ENCODE results near the gene PPP1R1B.

The PPP1R1B gene

DNA sequence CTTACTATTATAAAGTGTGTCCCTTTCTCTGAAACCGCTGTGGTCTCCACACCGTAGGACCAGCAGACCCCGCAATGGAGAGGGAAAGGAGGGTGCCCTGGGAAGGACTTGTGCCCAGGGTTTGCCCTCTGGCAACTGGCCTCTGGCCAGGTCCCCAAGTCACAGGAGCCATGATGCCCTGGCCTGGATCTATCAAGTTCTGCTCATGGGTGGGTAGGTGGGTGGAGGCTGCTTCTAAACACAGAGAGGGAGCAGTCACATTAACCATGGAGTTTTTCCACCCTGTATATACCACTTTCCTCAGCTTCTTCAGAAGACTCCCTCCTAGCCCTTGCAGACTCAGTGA is 9.7 kb upstream of the PPP1R1B start:
- H3K27ac ChIP-seq (ENCODE audit: insufficient read depth, low read depth, low read length, poor library complexity, severe bottlenecking): no peak overlapping the region
- no peaks in the 10 kb centered on the region for H3K9me3 ChIP-seq (ENCODE audit: control insufficient read depth, low read length)
- no peak overlapping the region for H3K4me3 ChIP-seq (ENCODE audit: insufficient read depth, low read depth, low read length)
- peaks cover 86% of the 10 kb centered on the region for H3K27me3 ChIP-seq (ENCODE audit: control insufficient read depth, insufficient read depth, low read length, poor library complexity, severe bottlenecking)
- 78 to 87% methylated on average over 3 of the region's 3 CpGs for WGBS, 2 experiments
- H3K4me1 ChIP-seq (ENCODE audit: control insufficient read depth, insufficient read depth, low read length): no peaks in the 10 kb centered on the region
- H3K36me3 ChIP-seq (ENCODE audit: control insufficient read depth, insufficient read depth, low read length): no peaks in the 10 kb centered on the region

DNA sequence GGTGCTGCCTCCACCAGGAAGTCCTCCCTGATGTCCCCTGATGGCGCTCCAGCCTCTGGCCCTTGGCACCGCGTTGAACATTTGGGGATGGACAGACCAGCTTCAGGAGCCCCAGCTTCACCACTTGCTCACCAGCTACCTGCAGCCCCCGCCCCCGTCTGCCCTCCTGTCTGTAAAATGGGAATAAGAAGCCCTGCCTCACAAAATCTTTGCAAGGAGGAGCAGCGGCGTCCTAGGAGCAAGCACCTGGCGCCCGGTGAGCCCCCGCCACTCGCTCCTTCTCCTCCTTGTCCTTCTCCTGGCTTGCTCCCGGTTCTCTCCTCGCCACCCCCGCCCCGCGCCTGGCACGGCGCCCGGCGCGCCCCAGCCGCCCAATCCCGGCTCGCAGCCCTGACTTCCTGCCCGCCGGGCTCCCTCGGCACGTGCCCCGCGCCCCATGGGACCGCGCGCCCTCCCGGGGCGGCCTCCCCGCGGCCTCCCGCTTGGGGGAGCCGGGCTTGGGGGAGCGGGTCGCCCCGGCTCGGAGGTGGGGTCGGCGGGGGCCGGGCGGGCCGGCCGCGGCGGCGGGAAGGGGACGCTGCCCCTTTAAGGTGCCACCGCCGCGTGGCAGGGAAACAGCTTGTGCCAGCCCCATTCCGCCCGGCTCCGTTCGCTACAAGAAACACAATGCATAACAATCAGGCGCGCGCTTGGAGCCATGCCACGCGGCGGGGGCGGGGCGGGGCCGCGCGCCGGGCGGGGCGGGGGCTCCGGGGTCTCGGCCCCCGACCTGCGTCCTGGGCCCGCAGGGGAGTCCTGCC is 9.1 kb upstream of the PPP1R1B start:
- WGBS, 2 experiments: 1% methylated on average over 79 of the region's 79 CpGs
- H3K36me3 ChIP-seq (ENCODE audit: control insufficient read depth, insufficient read depth, low read length): no peaks in the 10 kb centered on the region
- H3K27ac ChIP-seq (ENCODE audit: insufficient read depth, low read depth, low read length, poor library complexity, severe bottlenecking): no peak overlapping the region
- H3K4me1 ChIP-seq (ENCODE audit: control insufficient read depth, insufficient read depth, low read length): no peaks in the 10 kb centered on the region
- H3K27me3 ChIP-seq (ENCODE audit: control insufficient read depth, insufficient read depth, low read length, poor library complexity, severe bottlenecking): peaks cover 88% of the 10 kb centered on the region
- H3K4me3 ChIP-seq (ENCODE audit: insufficient read depth, low read depth, low read length): peak overlapping the region; percentile 21
- no peaks in the 10 kb centered on the region for H3K9me3 ChIP-seq (ENCODE audit: control insufficient read depth, low read length)

DNA sequence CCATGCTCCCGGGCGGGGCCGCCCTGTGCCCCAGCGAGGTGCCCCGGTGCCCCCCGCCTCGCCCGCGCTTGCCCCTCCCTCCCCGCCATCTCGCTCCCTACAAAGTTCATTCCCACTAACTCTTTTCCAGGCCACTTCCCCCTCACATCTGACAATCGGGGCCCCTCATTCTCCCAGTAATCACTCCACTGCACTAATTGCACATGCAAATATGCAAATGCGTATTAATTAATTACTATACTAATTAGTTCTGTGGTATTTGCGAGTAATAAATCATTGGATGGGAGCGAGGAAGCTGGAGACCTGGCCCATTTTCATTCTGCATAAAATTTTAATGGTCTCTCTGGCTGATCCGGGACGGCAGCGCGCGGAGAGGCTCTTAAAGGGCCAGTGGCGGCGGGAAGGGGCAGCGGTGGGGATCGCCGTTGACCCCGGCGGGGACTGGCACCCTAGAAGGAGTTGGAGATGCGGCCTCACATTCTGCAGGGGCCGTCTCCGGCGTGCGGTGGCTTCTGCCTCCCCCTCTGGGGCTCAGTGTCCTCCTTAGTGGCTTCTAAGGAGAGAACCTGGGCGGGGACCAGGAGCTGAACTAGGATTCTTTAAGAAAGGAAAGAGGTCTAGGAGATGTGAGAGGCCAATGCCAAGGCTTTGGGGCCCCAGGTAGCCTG is 8.4 kb upstream of the PPP1R1B start:
- Histone ChIP-seq H3K4me1 (ENCODE audit: control insufficient read depth, insufficient read depth, low read length) (no peaks in the 10 kb centered on the region), H3K36me3 (ENCODE audit: control insufficient read depth, insufficient read depth, low read length) (no peaks in the 10 kb centered on the region), H3K4me3 (ENCODE audit: insufficient read depth, low read depth, low read length) (peak overlapping the region; percentile 21), H3K27me3 (ENCODE audit: control insufficient read depth, insufficient read depth, low read length, poor library complexity, severe bottlenecking) (peaks cover 90% of the 10 kb centered on the region), H3K27ac (ENCODE audit: insufficient read depth, low read depth, low read length, poor library complexity, severe bottlenecking) (no peak overlapping the region), H3K9me3 (ENCODE audit: control insufficient read depth, low read length) (no peaks in the 10 kb centered on the region)
- 1% methylated on average over 33 of the region's 33 CpGs for WGBS, 2 experiments

DNA sequence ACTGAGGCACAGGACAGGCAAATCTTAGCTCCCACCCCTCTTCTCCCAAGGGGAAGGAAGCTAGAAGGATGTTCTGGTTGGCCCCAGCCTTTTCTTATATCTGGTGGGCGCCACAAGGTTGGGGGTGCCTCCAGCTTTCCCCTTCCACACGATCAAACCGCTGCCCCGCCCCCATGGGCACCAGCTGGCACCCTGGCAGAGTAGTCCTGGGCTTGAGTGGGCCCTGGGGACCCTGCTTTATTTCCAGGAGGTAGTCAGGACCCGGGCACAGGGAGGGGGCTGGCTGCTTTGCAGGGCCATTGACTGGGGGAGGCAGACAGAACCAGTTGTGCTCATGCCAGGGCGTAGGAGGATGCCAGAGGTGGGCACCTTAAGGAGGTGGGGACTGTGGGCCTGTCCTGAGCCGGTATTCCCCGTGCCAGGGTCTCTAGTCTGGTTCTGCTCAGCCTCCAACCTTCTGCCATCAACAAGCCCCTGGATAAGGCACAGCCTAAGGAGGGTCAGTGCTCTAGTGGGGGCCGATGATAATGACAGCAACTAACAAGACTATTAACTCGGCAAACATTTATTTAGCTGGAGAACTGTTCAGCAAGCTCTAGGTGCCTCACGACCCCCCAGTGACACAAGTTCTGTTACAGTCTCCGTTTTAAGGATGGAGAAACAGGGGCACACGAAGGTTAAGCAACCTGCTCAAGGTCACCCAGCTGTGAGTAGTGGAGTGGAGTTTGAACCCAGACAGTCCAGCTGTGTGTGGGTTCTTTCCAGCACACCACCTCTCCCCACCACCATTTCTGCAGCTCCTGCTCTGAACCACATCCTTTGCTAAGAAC is 7.6 kb upstream of the PPP1R1B start:
- WGBS, 2 experiments: 65 to 66% methylated on average over 13 of the region's 13 CpGs
- H3K9me3 ChIP-seq (ENCODE audit: control insufficient read depth, low read length): no peaks in the 10 kb centered on the region
- H3K4me3 ChIP-seq (ENCODE audit: insufficient read depth, low read depth, low read length): no peak overlapping the region
- H3K4me1 ChIP-seq (ENCODE audit: control insufficient read depth, insufficient read depth, low read length): no peaks in the 10 kb centered on the region
- H3K36me3 ChIP-seq (ENCODE audit: control insufficient read depth, insufficient read depth, low read length): no peaks in the 10 kb centered on the region
- H3K27ac ChIP-seq (ENCODE audit: insufficient read depth, low read depth, low read length, poor library complexity, severe bottlenecking): no peak overlapping the region
- H3K27me3 ChIP-seq (ENCODE audit: control insufficient read depth, insufficient read depth, low read length, poor library complexity, severe bottlenecking): peaks cover 98% of the 10 kb centered on the region

DNA sequence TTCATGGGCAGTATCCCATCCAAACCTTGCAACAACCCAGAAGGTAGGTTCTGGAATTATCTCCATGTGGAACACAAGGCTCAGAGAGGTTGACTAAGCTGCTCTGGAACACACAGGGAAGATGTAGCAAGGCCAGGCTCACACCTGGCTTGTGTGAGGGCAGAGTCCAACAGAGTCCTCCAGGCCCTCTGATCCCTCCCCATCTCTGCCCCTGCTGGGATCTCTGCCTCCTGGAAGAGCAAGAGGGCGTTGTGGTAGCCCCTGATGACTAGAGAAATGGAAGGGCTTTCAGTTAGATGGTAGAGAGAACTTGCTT is 7.0 kb upstream of the PPP1R1B start:
- Histone ChIP-seq H3K27me3 (ENCODE audit: control insufficient read depth, insufficient read depth, low read length, poor library complexity, severe bottlenecking) (peaks cover 98% of the 10 kb centered on the region), H3K4me1 (ENCODE audit: control insufficient read depth, insufficient read depth, low read length) (no peaks in the 10 kb centered on the region), H3K36me3 (ENCODE audit: control insufficient read depth, insufficient read depth, low read length) (no peaks in the 10 kb centered on the region), H3K27ac (ENCODE audit: insufficient read depth, low read depth, low read length, poor library complexity, severe bottlenecking) (no peak overlapping the region), H3K4me3 (ENCODE audit: insufficient read depth, low read depth, low read length) (no peak overlapping the region), H3K9me3 (ENCODE audit: control insufficient read depth, low read length) (no peaks in the 10 kb centered on the region)
- WGBS, 2 experiments: 31 to 42% methylated on average over 1 of the region's 1 CpG

DNA sequence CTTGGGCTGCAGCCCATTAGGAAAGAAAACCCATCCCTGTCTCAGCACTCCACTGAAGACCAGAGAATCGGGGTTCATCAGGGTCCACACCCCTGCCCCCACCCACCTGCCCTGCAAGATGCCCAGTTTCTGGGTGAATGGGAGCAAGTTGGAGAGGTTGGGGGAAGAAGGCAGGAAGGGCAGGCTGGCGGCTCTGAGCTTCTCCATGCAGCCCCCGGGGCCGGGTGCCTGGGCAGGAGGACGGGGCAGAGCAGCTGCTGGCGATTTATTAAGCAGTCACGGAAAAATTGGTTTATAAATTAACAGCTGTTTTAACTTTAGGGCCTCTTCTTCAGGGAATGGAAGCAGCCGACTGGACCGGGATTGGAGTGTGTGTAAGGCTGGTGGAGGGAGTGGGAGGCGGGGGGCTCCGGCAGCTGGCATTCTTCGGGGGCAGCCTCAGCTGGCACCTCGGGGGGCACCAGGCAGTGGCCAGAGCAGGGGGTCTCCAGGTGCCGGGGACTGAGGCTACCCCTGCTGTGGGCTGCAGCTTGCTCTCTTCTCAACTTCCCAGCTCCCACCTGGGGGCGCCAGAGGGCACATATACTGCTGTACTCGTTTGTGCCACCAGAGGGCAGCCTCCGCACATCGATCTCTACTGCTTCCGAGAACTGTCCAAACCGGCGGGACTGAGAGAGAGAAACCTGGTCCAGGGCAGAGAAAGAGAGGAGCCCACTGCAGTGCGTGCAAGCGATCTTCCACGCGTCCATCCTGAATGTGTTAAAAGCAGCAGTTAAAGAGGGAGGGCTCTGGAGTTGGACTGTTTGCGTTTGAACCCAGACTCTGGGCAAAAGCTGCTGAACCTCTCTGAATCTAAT is 5.0 kb upstream of the PPP1R1B start:
- Histone ChIP-seq H3K9me3 (ENCODE audit: control insufficient read depth, low read length) (no peaks in the 10 kb centered on the region), H3K27me3 (ENCODE audit: control insufficient read depth, insufficient read depth, low read length, poor library complexity, severe bottlenecking) (peaks cover 98% of the 10 kb centered on the region), H3K27ac (ENCODE audit: insufficient read depth, low read depth, low read length, poor library complexity, severe bottlenecking) (no peak overlapping the region), H3K36me3 (ENCODE audit: control insufficient read depth, insufficient read depth, low read length) (no peaks in the 10 kb centered on the region), H3K4me1 (ENCODE audit: control insufficient read depth, insufficient read depth, low read length) (no peaks in the 10 kb centered on the region), H3K4me3 (ENCODE audit: insufficient read depth, low read depth, low read length) (no peak overlapping the region)
- WGBS, 2 experiments: 13 to 14% methylated on average over 26 of the region's 26 CpGs

DNA sequence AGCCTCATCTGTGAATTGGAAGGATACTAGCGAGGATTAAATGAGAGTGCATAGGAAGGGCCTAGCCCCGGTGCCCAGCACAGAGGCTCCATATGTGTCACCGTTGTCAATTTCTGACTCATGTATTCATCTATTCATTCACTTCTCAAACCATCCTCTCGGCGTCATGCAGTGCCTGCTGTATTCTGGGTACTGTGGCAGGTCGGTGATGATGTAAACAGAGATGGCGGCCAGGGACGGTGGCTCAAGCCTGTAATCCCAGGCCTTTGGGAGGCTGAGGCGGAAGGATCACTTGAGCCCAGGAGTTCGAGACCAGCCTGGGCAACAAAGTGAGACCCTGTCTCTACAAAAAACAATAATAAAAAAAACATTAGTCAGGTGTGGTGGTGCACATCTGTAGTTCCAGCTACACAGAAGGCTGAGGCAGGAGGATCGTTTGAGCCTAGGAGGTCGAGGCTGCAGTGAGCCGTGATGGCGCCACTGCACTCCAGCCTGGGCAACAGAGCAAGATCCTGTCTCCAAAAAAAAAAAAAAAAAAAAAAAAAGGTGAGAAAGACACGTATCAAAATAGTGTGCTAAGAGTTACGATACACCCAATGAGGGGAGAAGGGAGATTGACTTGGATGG is 4.3 kb upstream of the PPP1R1B start:
- Histone ChIP-seq H3K4me1 (ENCODE audit: control insufficient read depth, insufficient read depth, low read length) (peaks cover 4% of the 10 kb centered on the region), H3K27me3 (ENCODE audit: control insufficient read depth, insufficient read depth, low read length, poor library complexity, severe bottlenecking) (peaks cover 98% of the 10 kb centered on the region), H3K9me3 (ENCODE audit: control insufficient read depth, low read length) (no peaks in the 10 kb centered on the region), H3K36me3 (ENCODE audit: control insufficient read depth, insufficient read depth, low read length) (no peaks in the 10 kb centered on the region), H3K27ac (ENCODE audit: insufficient read depth, low read depth, low read length, poor library complexity, severe bottlenecking) (no peak overlapping the region), H3K4me3 (ENCODE audit: insufficient read depth, low read depth, low read length) (no peak overlapping the region)
- WGBS, 2 experiments: 72 to 75% methylated on average over 16 of the region's 16 CpGs

DNA sequence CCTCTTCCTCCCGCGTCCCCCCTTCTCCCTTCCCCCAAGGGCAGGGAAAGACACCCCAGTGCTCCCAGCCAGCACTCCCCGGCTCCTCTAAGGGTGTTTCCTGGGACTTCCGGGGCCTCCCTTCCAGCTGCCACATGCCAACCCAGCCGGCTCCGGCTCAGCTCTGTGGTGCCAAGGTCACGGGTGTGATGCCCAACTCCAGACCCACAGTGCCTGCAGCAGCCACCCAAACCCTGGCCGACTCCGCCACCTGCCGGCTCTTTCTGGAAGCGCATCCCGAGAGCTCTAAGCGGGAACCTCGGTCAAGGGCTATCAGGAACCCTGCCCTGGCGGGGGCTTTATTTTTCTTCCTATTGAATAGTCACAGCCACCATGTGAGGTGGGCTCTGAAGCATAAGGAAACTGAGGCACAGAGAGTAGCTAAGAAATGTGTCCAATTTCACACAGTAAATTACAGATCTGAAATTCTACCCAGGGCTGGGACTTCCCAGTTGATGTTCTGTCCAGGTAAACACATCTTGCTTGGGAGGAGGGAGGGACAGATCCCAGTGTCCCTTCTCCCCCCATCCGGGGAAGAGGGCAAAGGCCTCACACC is 3.3 kb upstream of the PPP1R1B start:
- Histone ChIP-seq H3K36me3 (ENCODE audit: control insufficient read depth, insufficient read depth, low read length) (no peaks in the 10 kb centered on the region), H3K9me3 (ENCODE audit: control insufficient read depth, low read length) (no peaks in the 10 kb centered on the region), H3K4me3 (ENCODE audit: insufficient read depth, low read depth, low read length) (no peak overlapping the region), H3K4me1 (ENCODE audit: control insufficient read depth, insufficient read depth, low read length) (peaks cover 13% of the 10 kb centered on the region), H3K27ac (ENCODE audit: insufficient read depth, low read depth, low read length, poor library complexity, severe bottlenecking) (no peak overlapping the region), H3K27me3 (ENCODE audit: control insufficient read depth, insufficient read depth, low read length, poor library complexity, severe bottlenecking) (peaks cover 98% of the 10 kb centered on the region)
- WGBS, 2 experiments: 11 to 13% methylated on average over 16 of the region's 16 CpGs

DNA sequence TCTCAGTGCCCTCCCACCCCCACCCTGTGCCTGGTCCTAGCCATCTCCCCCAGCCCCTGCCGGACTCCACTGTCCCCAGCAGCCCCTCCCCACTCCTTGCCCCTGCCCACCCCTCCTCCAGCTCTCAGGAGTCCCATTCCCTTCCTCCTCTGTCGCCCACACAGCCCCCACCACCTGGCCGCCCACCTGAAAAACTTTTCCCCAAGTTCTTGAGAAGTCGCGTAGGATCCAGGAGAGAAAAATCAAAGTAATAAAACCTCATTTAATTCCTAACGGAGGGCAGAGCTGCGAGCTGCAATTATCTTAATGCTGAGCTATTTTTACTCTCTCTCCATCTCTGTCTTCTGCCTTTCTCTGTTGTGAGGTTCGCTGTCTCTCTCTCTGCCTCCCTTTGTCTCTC is 2.4 kb upstream of the PPP1R1B start:
- no peaks in the 10 kb centered on the region for H3K9me3 ChIP-seq (ENCODE audit: control insufficient read depth, low read length)
- H3K36me3 ChIP-seq (ENCODE audit: control insufficient read depth, insufficient read depth, low read length): no peaks in the 10 kb centered on the region
- H3K27me3 ChIP-seq (ENCODE audit: control insufficient read depth, insufficient read depth, low read length, poor library complexity, severe bottlenecking): peaks cover 95% of the 10 kb centered on the region
- WGBS, 2 experiments: 73 to 75% methylated on average over 8 of the region's 8 CpGs
- no peak overlapping the region for H3K27ac ChIP-seq (ENCODE audit: insufficient read depth, low read depth, low read length, poor library complexity, severe bottlenecking)
- peaks cover 22% of the 10 kb centered on the region for H3K4me1 ChIP-seq (ENCODE audit: control insufficient read depth, insufficient read depth, low read length)
- no peak overlapping the region for H3K4me3 ChIP-seq (ENCODE audit: insufficient read depth, low read depth, low read length)
